HFFc6 (cell line): ENCODE data around the gene COL2A1. TPM values are rescaled to one million over a fixed set of nuclear protein-coding genes. Genes with fewer than 3 reads are reported as not detected.

ENCODE experiments used
- DNase-seq: peaks from one replicate; pipeline ENCODE4 v3.0.0-alpha.2; 2018
- H3K27ac Mint-ChIP-seq: 2 replicates; pipeline ENCODE4 v1.8.0; 2020; ENCODE audit warnings: mild to moderate bottlenecking, mixed read lengths
- H3K27me3 Mint-ChIP-seq: 2 replicates; pipeline ENCODE4 v1.8.0; 2021; ENCODE audit warnings: mild to moderate bottlenecking, moderate library complexity, mixed read lengths; ENCODE audit not compliant: insufficient read depth
- H3K36me3 Mint-ChIP-seq: 2 replicates; pipeline ENCODE4 v1.8.0; 2021; ENCODE audit warnings: low read depth, mixed read lengths
- H3K4me1 Mint-ChIP-seq: 2 replicates; pipeline ENCODE4 v1.8.0; 2020; ENCODE audit warnings: low read depth, mixed read lengths
- H3K4me3 Mint-ChIP-seq: 2 replicates; pipeline ENCODE4 v1.8.0; 2020; ENCODE audit warnings: mild to moderate bottlenecking, moderate library complexity, mixed read lengths
- H3K9me3 Mint-ChIP-seq: 2 replicates; pipeline ENCODE4 v1.8.0; 2020; ENCODE audit warnings: mild to moderate bottlenecking, mixed read lengths
- CTCF ChIP-seq: fragments of 200-600 bp; sonication (generic); IDR thresholded peaks from 2 replicates; pipeline ENCODE4 v1.5.0; 2021; ENCODE audit warnings: antibody characterized with exemption, mild to moderate bottlenecking
- total RNA-seq, 6 experiments: library from RNA; stranded (reverse); fragmentation: NEBNext Ultra II Directional; extraction: Animal tissue kit (Norgen Biotek cat#: 25700); gene quantifications; 2 replicates in 1 of 6; 3 replicates in 5 of 6; pipeline ENCODE4 v1.2.3, GENCODE V29; 2021

The COL2A1 gene
- total RNA-seq, 6 experiments from 2014 or later, result not detected

- peaks cover 12% of the 10 kb centered on the region for H3K4me1 Mint-ChIP-seq
- no peaks in the 10 kb centered on the region for H3K9me3 Mint-ChIP-seq
- H3K36me3 Mint-ChIP-seq, result no peaks in the 10 kb centered on the region
- H3K27me3 Mint-ChIP-seq, result peaks cover 9% of the 10 kb centered on the region
- no peak for DNase-seq
- no peak for TF ChIP-seq CTCF
- no peak overlapping the region for H3K27ac Mint-ChIP-seq
- H3K4me3 Mint-ChIP-seq, result no peak overlapping the region
Measured at GRCh38 chr12:48034835-48035805, 30.8 kb upstream of the COL2A1 start.

- TF ChIP-seq CTCF, result no peak
- no peak overlapping the region for H3K4me3 Mint-ChIP-seq
- no peaks in the 10 kb centered on the region for H3K36me3 Mint-ChIP-seq
- H3K9me3 Mint-ChIP-seq, result no peaks in the 10 kb centered on the region
- DNase-seq, result no peak
- H3K4me1 Mint-ChIP-seq, result peaks cover 12% of the 10 kb centered on the region
- no peak overlapping the region for H3K27ac Mint-ChIP-seq
- peaks cover 18% of the 10 kb centered on the region for H3K27me3 Mint-ChIP-seq
Measured at GRCh38 chr12:48033451-48033850, 29.2 kb upstream of the COL2A1 start.

GRCh38 chr12:48032597-48032996 is 28.3 kb upstream of the COL2A1 start:
- H3K9me3 Mint-ChIP-seq, result no peaks in the 10 kb centered on the region
- H3K4me1 Mint-ChIP-seq, result peaks cover 7% of the 10 kb centered on the region
- H3K27me3 Mint-ChIP-seq, result peaks cover 22% of the 10 kb centered on the region
- DNase-seq, result no peak
- no peaks in the 10 kb centered on the region for H3K36me3 Mint-ChIP-seq
- no peak overlapping the region for H3K4me3 Mint-ChIP-seq
- no peak overlapping the region for H3K27ac Mint-ChIP-seq
- TF ChIP-seq CTCF, result no peak

DNA sequence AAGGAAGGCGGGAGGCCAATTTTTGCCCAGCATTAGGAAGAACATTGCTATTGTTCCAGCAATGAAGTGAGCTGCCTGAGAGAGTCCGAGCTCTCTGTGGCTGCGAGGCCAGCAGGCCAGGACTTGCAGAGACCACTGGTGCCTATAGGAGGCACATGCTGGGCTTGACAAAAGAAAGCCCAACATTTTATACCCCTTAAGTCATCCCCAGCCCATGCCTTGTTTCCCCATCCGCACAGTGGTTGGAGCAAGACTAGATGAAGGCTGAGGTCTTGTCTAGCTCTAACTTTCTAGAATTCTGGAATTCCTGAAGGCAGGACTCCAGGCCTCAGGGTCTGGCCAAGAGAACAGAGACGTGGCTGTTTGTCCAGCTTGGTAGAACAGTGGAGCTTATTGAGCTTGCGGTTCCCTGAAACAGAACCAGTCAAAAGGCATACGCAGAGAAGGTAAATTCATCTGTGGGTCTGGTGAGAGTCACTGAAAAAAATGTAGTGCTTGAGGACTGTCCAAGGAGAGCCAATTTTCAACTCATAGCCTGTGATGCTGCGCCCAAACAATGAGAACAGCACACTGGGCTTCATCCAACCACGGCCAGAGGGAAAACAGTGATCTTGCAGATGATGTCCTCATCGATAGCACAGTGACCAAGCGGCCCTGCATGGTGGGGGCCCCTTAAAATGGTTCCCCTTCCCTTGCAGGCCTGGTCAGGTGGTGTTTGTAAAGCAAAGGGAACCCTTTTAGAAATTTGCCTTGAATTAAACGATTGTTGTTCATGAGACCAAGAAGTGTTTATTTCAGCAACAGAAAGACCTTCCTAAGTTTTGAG is 27.1 kb upstream of the COL2A1 start:
- Mint-ChIP-seq H3K36me3 (no peaks in the 10 kb centered on the region), H3K4me3 (no peak overlapping the region), H3K27me3 (peaks cover 25% of the 10 kb centered on the region), H3K27ac (no peak overlapping the region), H3K4me1 (no peaks in the 10 kb centered on the region), H3K9me3 (no peaks in the 10 kb centered on the region)
- DNase-seq, result no peak
- TF ChIP-seq CTCF, result no peak

DNA sequence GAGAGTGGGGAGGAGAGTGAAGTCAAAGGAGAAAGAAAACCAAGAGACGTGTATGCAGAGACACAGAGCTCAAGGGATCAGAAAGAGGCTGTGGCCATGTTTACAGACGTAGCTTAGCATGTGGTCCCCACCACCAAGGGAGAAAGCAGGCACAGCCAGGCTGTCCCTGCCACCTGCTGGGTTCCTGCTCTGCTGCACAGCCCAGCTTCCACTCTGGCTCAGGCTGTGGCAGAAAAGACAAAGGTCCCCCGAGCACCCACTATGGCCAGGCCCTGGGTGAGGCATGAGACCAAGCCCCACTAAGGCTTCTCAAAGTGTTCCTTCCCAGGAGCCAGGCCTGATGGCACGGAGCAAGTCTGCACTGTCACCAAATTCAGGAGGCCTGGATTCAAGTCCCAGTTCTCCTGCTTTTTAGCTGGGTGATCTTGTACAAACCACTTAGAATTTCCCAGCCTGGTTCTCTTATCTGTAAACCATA is 25.9 kb upstream of the COL2A1 start:
- Mint-ChIP-seq H3K9me3 (no peaks in the 10 kb centered on the region), H3K4me3 (no peak overlapping the region), H3K27me3 (peaks cover 25% of the 10 kb centered on the region), H3K4me1 (no peaks in the 10 kb centered on the region), H3K36me3 (no peaks in the 10 kb centered on the region), H3K27ac (no peak overlapping the region)
- no peak for TF ChIP-seq CTCF
- DNase-seq, result no peak
